ENCODE measurements around the gene ZHX3.
"Not testable (repeated sequence)": the region's sequence is repeated elsewhere in the genome, so short reads cannot be mapped to it uniquely, and the experiment has no call there.

ZHX3 gene

GRCh38 chr20:41248368-41249024 is 69.0 kb downstream of the ZHX3 start:
- ChIA-PET CTCF (interaction anchor here (0.8 to 1.4 kb wide), 4 partner anchors 9 to 115 kb away, joined by 4 to 5 read pairs (median 4); no protein-coding TSS in a partner anchor), POLR2A (no interaction called here)
- TF ChIP-seq, protein P1, sequence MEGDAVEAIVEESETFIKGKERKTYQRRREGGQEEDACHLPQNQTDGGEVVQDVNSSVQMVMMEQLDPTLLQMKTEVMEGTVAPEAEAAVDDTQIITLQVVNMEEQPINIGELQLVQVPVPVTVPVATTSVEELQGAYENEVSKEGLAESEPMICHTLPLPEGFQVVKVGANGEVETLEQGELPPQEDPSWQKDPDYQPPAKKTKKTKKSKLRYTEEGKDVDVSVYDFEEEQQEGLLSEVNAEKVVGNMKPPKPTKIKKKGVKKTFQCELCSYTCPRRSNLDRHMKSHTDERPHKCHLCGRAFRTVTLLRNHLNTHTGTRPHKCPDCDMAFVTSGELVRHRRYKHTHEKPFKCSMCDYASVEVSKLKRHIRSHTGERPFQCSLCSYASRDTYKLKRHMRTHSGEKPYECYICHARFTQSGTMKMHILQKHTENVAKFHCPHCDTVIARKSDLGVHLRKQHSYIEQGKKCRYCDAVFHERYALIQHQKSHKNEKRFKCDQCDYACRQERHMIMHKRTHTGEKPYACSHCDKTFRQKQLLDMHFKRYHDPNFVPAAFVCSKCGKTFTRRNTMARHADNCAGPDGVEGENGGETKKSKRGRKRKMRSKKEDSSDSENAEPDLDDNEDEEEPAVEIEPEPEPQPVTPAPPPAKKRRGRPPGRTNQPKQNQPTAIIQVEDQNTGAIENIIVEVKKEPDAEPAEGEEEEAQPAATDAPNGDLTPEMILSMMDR (IDR thresholded peaks at IDR 0.05; ENCODE audit: control extremely low read depth, extremely low read depth, low read depth, missing control alignments) = no peak
- no peak for DNase-seq (ENCODE audit: extremely low spot score)

DNA sequence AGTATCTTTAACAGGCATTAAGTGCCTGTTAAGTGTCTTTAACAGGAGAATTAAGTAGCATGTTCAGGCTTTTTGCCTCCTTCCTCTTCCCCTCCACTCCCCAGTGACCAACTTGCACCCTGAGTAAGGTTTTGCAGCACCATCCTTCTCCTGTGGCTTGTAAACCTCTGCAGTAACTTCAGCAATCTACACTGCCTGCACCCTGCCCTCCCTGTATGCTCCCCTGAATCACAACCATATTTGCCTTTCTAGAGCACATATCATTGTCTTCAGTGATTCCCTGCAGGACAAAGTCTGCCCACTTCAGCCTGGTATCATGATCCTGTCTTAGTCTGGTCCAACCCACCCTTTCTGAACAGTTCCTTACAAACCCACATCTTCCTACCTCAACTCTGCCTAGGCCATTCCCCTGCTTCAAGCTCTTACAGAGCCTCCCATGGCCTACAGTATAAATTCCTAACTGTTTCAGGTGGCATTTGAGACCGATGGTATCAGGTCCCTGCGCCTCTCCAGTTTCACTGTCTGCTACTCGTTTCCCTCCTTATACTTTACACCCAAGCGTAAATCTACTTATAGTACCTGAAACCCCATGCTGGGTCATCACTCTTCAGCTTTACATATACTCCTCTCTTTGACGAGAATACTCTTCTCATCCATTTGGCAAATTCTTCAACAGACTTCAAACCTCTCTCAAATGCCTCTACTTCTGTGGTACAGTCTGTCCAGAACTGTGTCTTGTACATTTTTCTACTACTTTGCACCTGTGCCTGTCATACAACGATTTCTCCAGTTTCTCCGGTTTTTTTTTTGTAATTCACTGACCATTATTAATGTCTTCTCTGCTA is 69.8 kb downstream of the ZHX3 start:
- TF ChIP-seq, protein P1 (IDR thresholded peaks at IDR 0.05; ENCODE audit: control extremely low read depth, extremely low read depth, low read depth, missing control alignments) = no peak
- POLR2A ChIA-PET = no interaction called here
- CTCF ChIA-PET = interaction anchor here (0.6 to 1.4 kb wide), 5 partner anchors 10 to 114 kb away, joined by 3 to 5 read pairs (median 4); no protein-coding TSS in a partner anchor
- DNase-seq (ENCODE audit: extremely low spot score) = no peak

- ChIA-PET CTCF (interaction anchor here (0.8 to 1.4 kb wide), 2 partner anchors 11 to 12 kb away, joined by 3 to 4 read pairs; no protein-coding TSS in a partner anchor), POLR2A (no interaction called here)
- DNase-seq (ENCODE audit: extremely low spot score) = no peak
- TF ChIP-seq, protein P1 (IDR thresholded peaks at IDR 0.05; ENCODE audit: control extremely low read depth, extremely low read depth, low read depth, missing control alignments) = no peak
Measured at GRCh38 chr20:41245086-41245707, 72.3 kb downstream of the ZHX3 start.

GRCh38 chr20:41242807-41243206 is 74.7 kb downstream of the ZHX3 start:
- no peak for DNase-seq (ENCODE audit: extremely low spot score)
- TF ChIP-seq, protein P1 (IDR thresholded peaks at IDR 0.05; ENCODE audit: control extremely low read depth, extremely low read depth, low read depth, missing control alignments) = no peak
- CTCF ChIA-PET = interaction anchor here (0.9 to 5.0 kb wide), 6 partner anchors 11 to 98 kb away, joined by 3 to 17 read pairs (median 7); partner anchors contain the start of gene LPIN3
- POLR2A ChIA-PET = no interaction called here

DNA sequence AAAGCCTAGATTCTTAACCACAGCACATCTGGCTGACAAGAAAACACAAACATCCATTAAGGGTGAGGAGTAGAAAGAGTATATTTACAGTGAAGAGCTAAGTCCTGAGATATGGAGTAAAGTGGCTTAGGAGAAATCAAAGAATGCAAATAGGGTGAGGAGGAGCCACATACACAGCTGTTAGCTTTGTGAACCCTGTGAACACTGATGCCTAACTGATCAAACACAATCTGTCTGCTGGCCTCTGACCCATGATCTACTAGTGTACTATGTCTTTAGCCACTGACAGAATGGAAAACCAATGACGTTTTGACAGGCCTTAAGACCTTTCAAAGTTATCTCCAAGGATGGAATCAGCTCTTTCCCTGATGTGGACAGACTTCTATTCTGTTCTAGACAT is 75.2 kb downstream of the ZHX3 start:
- TF ChIP-seq, protein P1 (IDR thresholded peaks at IDR 0.05; ENCODE audit: control extremely low read depth, extremely low read depth, low read depth, missing control alignments) = no peak
- ChIA-PET POLR2A (interaction anchor here (0.7 kb wide), 1 partner anchor 86 kb away, joined by 3 read pairs; no protein-coding TSS in a partner anchor), CTCF (interaction anchor here (0.9 to 5.0 kb wide), 7 partner anchors 10 to 232 kb away, joined by 3 to 17 read pairs (median 5); no protein-coding TSS in a partner anchor)
- DNase-seq (ENCODE audit: extremely low spot score) = no peak

GRCh38 chr20:41237233-41237632 is 80.3 kb downstream of the ZHX3 start:
- POLR2A ChIA-PET = not testable (repeated sequence)

GRCh38 chr20:41236818-41237217 is 80.7 kb downstream of the ZHX3 start:
- DNase-seq (ENCODE audit: extremely low spot score); POLR2A ChIA-PET; CTCF ChIA-PET: not testable (repeated sequence)

More at GRCh38 chr20:41237233-41237632, 80.3 kb downstream of the ZHX3 start:
- CTCF ChIA-PET = interaction anchor here (1.1 to 1.4 kb wide), 3 partner anchors 18 to 102 kb away, joined by 3 read pairs; no protein-coding TSS in a partner anchor
- DNase-seq (ENCODE audit: extremely low spot score) = not testable (repeated sequence)

Measured in GM10248 (cell line).